Measurements from ENCODE around the gene PDGFRB. TPM values are rescaled to one million over a fixed set of nuclear protein-coding genes. Genes with fewer than 3 reads are reported as not detected.

The PDGFRB gene
- total and polyA plus RNA-seq, 2 of the 4 experiments (the other 2 are of a cell fraction): 108 to 124 TPM

- no peak for TF ChIP-seq CHD1 (IDR thresholded peaks at IDR 0.05; ENCODE audit: low read depth, low read length)
These were observed 8.6 kb downstream of the PDGFRB start (continued) for GRCh38 chr5:150146862-150147601.

GRCh38 chr5:150146235-150146634 is 9.4 kb downstream of the PDGFRB start:
- H2BK120ac ChIP-seq (ENCODE audit: low read depth, low read length): no peak overlapping the region
- peak overlapping the region; percentile 14; the same call in 1 of the 2 replicates for H2AK5ac ChIP-seq (ENCODE audit: low read depth, low read length)
- in situ Hi-C loops (cut with MboI; ENCODE audit: low sequenced_read_pairs) (no loop called here), intact Hi-C loops (cut with micrococcal nuclease) (no loop called here), dilution Hi-C loops (cut with HindIII; ENCODE audit: low sequenced_read_pairs, unreplicated experiment) (no loop called here)
- BruUV-seq (replicated peaks): no TSS peak
- no peak overlapping the region for H4K91ac ChIP-seq (ENCODE audit: insufficient read depth, low read depth, low read length)
- H3K9ac ChIP-seq (ENCODE audit: low read depth, low read length): no peak overlapping the region
- peaks cover 11 to 80% of the 10 kb centered on the region in 2 experiments for H3K79me1 ChIP-seq (ENCODE audit: low read depth in 1 of 2, low read length in 2 of 2)
- peaks cover 44% of the 10 kb centered on the region for H3K36me3 ChIP-seq (ENCODE audit: control insufficient read depth, insufficient read depth, low read length)
- H2BK20ac ChIP-seq (ENCODE audit: low read depth, low read length): no peak overlapping the region
- H3K27me3 ChIP-seq (ENCODE audit: control insufficient read depth, insufficient read depth, low read length): no peaks in the 10 kb centered on the region
- H3K27ac ChIP-seq (ENCODE audit: insufficient read depth, low read length): peak overlapping the region; percentile 10; the same call in 1 of the 2 replicates
- peak overlapping the region; percentile 98 for H2BK5ac ChIP-seq (ENCODE audit: low read depth, low read length, poor library complexity, severe bottlenecking)
- no peak for DNase-seq
- no peaks in the 10 kb centered on the region for H3K9me3 ChIP-seq (ENCODE audit: control insufficient read depth, insufficient read depth, low read length)
- peaks cover 56% of the 10 kb centered on the region for H3K4me1 ChIP-seq (ENCODE audit: control insufficient read depth, insufficient read depth, low read length)
- H3K14ac ChIP-seq (replicated peaks; ENCODE audit: low read depth, low read length): no peak overlapping the region; the same call in 1 of the 2 replicates
- H3K4me2 ChIP-seq (ENCODE audit: low read depth, low read length): no peak overlapping the region
- ChIA-PET CTCF (interaction anchor here (1.4 kb wide), 1 partner anchor 22 kb away, joined by 3 read pairs; no protein-coding TSS in a partner anchor), POLR2A (ENCODE audit: unreplicated experiment) (no interaction called here)
- no peak for ATAC-seq (ENCODE audit: low read depth)
- H3K23ac ChIP-seq (ENCODE audit: low read depth, low read length): peak overlapping the region; percentile 88; the same call in 1 of the 2 replicates
- peaks cover 28% of the 10 kb centered on the region; the same call in 1 of the 2 replicates for H4K20me1 ChIP-seq (ENCODE audit: insufficient read depth, low read length)
- peaks cover 34% of the 10 kb centered on the region for H3K9me1 ChIP-seq (ENCODE audit: insufficient read depth, low read length)
- H3K4me3 ChIP-seq (ENCODE audit: insufficient read depth, low read depth, low read length): no peak overlapping the region
- peak overlapping the region; percentile 100 for H3K4ac ChIP-seq (ENCODE audit: low read depth, low read length)
- H2AFZ ChIP-seq (replicated peaks; ENCODE audit: low read length, poor library complexity): no peak overlapping the region
- WGBS, 2 experiments (ENCODE audit: extremely low coverage in 2 of 2, insufficient read length in 1 of 2): no CpG with 5 or more reads among the region's 5 CpGs
- no peak overlapping the region for H4K8ac ChIP-seq (ENCODE audit: low read depth in 2 of 2, low read length in 2 of 2)
- no peak overlapping the region for H3K18ac ChIP-seq (ENCODE audit: low read depth, low read length)
- no peak overlapping the region for H4K5ac ChIP-seq (ENCODE audit: low read depth, low read length)
- H3K56ac ChIP-seq (ENCODE audit: extremely low read depth, insufficient read depth, low read length): no peak overlapping the region
- no peak overlapping the region for H2AK9ac ChIP-seq (replicated peaks; ENCODE audit: low read depth, low read length, poor library complexity)
- H2BK15ac ChIP-seq (ENCODE audit: low read depth, low read length): no peak overlapping the region
- no peak for TF ChIP-seq MAFK (IDR thresholded peaks at IDR 0.05; ENCODE audit: low read depth, low read length)
- no peak for TF ChIP-seq BHLHE40 (IDR thresholded peaks at IDR 0.05; ENCODE audit: low read depth, low read length)
- no peak for TF ChIP-seq CHD1 (IDR thresholded peaks at IDR 0.05; ENCODE audit: low read depth, low read length)
- TF ChIP-seq CTCF (conservative IDR thresholded peaks at IDR 0.05; ENCODE audit: low read depth, low read length): no peak
- no peak for TF ChIP-seq POLR2A (IDR thresholded peaks at IDR 0.05; ENCODE audit: low read depth, low read length)
- no peak for TF ChIP-seq FOS (IDR thresholded peaks at IDR 0.05; ENCODE audit: low read depth, low read length)
- TF ChIP-seq, protein P1, sequence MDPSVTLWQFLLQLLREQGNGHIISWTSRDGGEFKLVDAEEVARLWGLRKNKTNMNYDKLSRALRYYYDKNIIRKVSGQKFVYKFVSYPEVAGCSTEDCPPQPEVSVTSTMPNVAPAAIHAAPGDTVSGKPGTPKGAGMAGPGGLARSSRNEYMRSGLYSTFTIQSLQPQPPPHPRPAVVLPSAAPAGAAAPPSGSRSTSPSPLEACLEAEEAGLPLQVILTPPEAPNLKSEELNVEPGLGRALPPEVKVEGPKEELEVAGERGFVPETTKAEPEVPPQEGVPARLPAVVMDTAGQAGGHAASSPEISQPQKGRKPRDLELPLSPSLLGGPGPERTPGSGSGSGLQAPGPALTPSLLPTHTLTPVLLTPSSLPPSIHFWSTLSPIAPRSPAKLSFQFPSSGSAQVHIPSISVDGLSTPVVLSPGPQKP (IDR thresholded peaks at IDR 0.05; ENCODE audit: borderline replicate concordance, low read depth, low read length): no peak
- TF ChIP-seq MXI1 (IDR thresholded peaks at IDR 0.05; ENCODE audit: borderline replicate concordance, low read depth, low read length): no peak
- TF ChIP-seq RAD21 (IDR thresholded peaks at IDR 0.05; ENCODE audit: low read length): no peak
- no peak for TF ChIP-seq CEBPB (IDR thresholded peaks at IDR 0.05; ENCODE audit: low read depth, low read length)
- no peak for TF ChIP-seq USF2 (IDR thresholded peaks at IDR 0.05; ENCODE audit: low read depth, low read length)
- TF ChIP-seq SMC3 (IDR thresholded peaks at IDR 0.05; ENCODE audit: low read depth, low read length): no peak
- no peak for TF ChIP-seq NFE2L2 (IDR thresholded peaks at IDR 0.05; ENCODE audit: low read depth, low read length)
